ENCODE results near the gene ABCA8.
A peak's percentile ranks its signal among the peaks of the same experiment; 100 is the strongest.
"Not testable (repeated sequence)": the region's sequence is repeated elsewhere in the genome, so short reads cannot be mapped to it uniquely, and the experiment has no call there.

ABCA8 gene
- total RNA-seq, result 0 to 0.88 reads per million in 2 donors

- no peak for DNase-seq
These were observed at the start of gene ABCA8 for GRCh38 chr17:68955181-68955841. Gene ABCA8, minus strand, starts transcription at chr17:68955392. Its CDS starts 13,358 bp downstream, at chr17:68942034.

- DNase-seq, result not testable (repeated sequence)
These were observed 49.6 kb upstream of the ABCA8 start for GRCh38 chr17:69004759-69005158.

GRCh38 chr17:68999743-69000142 is 44.6 kb upstream of the ABCA8 start:
- DNase-seq, result not testable (repeated sequence)

DNA sequence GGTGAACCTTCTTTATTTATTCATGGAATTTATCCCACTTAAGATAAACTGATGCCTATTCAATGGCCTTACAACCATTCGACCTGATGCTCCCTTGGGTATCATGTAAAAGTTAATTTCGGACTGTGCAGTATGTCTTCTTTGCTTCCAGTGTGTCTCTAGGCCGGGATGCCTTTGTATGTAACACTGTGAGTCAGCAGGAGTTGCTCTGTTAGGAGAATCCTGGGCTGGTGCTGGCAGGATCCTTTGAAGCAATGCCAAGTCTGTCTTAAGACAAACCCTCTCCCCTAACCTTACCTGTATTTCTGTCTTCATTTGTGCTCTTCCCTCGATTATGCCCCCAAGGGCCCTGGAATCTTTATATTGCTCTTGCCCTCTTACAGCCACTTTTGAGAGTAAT is 37.9 kb upstream of the ABCA8 start:
- DNase-seq, result no peak

GRCh38 chr17:68987966-68988365 is 32.8 kb upstream of the ABCA8 start:
- no peak for DNase-seq

DNA sequence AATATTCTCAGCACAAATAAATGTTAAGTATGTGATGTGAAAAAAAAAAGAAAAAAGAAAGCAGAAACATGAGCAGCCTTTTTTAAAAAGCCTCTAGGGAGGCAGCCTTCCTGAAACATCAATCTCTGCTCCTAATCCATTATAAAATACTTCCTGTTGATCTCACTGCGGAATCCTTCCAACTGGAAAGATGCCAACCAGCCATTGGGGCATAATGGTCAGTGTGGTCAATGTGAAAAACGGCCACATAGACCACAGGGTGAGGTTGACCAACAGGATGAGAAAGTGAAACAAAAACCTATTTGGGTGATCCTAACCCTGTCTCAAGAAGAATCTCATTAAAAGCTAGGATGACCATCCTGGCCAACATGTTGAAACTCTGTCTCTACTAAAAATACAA is 26.1 kb upstream of the ABCA8 start:
- DNase-seq, result no peak

- DNase-seq, result no peak
These were observed 18.1 kb upstream of the ABCA8 start for GRCh38 chr17:68973098-68973846.

- no peak for DNase-seq
These were observed 17.0 kb upstream of the ABCA8 start for GRCh38 chr17:68972119-68972704.

DNA sequence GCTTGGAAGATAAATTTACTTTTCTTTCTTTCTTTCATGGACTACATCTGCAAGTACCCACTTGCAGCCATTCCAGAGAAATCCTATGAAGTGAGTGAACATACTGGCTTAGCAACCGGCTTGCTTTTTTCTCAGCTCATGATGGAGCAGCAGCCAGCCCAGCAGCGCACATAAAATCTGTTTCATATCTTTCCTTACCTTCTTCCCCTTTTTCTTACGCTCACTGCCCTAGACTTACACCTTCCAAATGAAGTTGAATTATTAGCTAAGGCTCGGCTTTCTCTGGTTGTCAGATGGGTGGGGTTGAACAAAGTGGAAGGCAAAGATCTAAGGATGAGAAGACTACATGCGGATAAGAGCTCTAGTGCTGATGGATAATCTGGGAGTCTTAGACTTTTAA is 13.9 kb upstream of the ABCA8 start:
- DNase-seq, result no peak

- no peak for DNase-seq
These were observed 8.8 kb upstream of the ABCA8 start for GRCh38 chr17:68963958-68964357.

DNA sequence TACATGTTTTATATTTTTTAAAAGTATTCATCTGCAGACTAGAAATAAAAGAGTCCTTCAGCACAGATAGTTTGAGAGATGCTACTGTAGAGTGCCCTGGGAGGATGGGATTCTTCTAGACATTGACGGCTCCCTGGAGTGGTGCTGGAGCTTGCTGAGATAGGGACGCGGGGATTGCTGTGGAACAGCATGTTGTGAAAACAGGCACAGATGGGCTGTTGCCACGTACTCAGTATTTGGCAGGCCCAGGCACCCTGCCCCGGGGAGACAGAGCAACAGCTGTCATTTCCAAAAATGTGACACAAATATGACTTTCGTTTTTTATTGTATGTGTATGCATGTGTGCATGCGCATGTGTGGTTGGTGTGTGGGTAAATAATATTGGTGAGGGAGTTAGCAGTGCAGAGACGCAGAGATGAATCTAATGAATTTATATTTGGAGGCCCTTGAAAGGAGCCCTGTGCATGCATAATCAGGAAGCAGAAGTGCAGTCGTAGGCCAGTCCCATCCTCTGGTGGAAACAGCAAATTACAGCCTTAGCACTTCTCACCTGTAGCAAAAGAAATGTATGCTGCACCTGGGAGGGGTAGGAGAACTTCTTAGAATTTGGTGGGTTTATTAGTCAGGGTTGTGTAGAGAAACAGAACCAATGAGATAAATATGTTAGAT is 6.2 kb upstream of the ABCA8 start:
- DNase-seq, result no peak

DNA sequence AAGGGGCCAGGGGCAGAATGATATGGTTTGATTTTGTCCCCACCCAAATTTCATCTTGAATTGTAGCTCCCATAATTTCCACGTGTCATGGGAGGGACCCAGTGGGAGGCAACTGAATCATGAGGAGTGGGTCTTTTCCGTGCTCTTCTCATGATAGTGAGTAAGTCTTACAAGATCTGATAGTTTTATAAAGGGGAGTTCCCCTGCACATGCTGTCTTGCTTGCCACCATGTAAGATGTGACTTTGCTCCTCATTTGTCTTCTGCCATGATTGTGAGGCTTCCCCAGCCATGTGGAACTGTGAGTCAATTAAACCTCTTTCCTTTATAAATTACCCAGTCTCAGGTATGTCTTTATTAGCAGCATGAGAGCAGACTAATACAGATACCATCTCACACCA is 3.9 kb upstream of the ABCA8 start:
- peak in 1 of 5 experiments; percentile 3 for DNase-seq

DNA sequence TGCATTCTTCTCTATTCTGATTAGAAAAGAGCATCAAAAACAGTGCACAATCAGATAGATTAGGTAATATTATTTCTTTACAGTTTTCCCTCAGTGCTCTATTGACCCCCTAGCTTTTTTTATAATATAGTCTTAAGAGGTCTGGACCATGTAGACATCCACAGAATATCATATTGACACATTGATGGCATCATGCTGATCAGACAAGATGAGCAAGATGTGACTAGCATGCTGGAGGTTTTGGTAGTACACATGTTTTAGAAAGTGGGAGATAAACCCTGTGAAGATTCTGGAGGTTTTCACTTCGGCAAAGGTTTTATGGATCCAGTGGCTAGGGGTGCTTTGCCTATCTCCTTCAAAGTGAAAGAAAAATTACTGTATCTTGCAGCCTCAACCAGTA is 2.8 kb upstream of the ABCA8 start:
- peak in 1 of 5 experiments; percentile 10 for DNase-seq

DNA sequence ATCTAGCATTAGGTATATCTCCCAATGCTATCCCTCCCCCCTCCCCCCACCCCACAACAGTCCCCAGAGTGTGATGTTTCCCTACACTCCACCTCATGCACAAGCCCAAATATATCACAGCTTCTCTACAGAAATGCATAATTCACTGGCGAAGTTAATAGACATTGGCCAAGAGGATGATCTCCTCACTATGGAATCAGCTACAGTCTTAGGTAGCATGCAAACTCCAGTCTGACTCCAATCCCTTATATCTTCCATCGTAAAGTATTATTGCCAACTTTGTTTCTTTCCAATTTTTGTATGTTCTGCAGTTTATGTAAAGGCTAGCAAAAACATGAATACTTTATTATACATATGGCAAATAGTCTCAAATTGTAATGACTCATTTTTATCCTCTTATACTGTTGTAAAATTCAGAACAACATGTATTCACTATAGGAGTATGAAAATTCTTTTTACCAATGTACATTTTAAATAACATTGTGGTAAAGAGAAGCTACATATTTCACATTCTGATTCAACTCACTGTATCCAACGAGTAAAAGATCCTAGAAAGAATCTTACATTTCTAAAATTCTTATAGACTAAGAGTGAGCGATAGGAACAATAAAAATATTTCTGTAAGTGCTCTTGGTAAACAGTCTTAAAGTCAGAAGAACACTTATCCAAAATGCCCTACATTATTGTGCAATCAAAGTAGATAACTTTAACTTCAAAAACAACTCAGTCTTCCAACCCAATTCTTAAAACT is 871 bp downstream of the ABCA8 start:
- no peak for DNase-seq

GRCh38 chr17:68953340-68953997 is 1.7 kb downstream of the ABCA8 start:
- no peak for DNase-seq

- no peak for DNase-seq
These were observed 4.5 kb downstream of the ABCA8 start for GRCh38 chr17:68950725-68951124.

DNA sequence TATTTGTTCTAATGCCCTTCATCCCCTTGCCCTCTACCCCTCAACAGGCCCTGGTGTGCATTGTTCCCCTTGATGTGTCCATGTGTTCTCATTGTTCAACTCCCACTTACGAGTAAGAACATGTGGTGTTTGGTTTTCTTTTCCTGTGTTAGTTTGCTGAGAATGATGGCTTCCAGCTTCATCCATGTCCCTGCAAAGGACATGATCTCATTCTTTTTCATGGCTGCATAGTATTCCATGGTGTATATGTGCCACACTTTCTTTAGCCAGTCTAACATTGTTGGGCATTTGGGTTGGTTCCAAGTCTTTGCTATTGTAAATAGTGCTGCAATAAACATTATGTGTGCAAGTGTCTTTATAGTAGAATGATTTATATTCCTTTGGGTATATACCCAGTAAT is 7.3 kb downstream of the ABCA8 start:
- not testable (repeated sequence) for DNase-seq

DNA sequence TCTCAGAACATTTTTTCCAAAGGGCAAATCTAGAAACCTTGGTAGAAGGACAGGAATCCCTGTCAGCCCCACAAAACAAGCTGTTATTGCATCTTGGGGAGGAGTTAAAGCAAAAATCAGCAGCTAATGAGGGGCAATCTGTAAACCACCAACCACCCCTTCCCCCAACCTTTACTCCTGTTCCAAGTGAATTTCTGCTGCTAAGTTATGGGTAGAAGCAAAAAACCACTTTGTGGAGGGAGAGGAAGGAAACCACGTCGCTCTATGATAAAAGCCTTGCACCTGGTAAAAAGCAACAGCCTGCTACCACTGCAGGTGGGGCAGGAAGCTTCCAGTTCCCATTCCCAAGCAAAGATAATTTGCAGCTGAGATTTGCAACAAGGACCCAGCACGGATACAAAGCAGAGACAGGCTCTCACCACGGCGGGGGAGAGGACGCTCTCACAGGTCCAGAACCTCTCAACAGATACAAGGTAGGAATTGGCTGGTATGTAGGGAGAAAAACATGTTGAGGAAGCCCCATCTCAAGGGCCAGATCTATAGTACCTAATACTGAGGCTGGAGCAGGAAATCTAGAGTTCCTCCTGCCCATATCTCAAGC is 10.7 kb downstream of the ABCA8 start:
- DNase-seq, result no peak

GRCh38 chr17:68943812-68944182 is 11.4 kb downstream of the ABCA8 start:
- DNase-seq, result not testable (repeated sequence)

GRCh38 chr17:68943123-68943811 is 11.9 kb downstream of the ABCA8 start:
- no peak for DNase-seq

DNA sequence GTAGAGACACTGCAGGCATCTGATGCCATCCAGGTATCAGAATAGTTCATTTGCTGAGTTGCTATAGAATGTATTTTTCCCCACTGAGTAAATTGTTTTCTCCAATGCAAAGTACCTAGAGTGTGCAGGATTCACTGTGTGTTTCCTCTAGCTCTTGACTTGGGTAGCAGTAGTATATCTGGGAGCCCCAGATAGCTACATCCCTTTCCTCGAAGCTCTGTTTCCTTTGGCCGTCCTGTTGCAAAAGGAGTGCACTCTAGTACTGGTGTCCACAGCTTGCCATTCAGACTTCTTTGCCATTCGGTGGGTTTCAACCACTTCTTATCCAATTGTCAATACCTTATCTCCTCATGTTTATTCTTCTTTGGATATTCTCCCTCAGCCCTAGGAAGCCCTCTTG is 12.8 kb downstream of the ABCA8 start:
- DNase-seq, result no peak
